CD4-positive, alpha-beta T cell treated with Interleukin-17A for 1 hour (primary cell): ENCODE data around the gene PIGV.
A peak's percentile ranks its signal among the peaks of the same experiment; 100 is the strongest.

Source experiments
- DNase-seq: peaks from one replicate; pipeline ENCODE4 v3.0.0-alpha.2; 2020

The PIGV gene

DNA sequence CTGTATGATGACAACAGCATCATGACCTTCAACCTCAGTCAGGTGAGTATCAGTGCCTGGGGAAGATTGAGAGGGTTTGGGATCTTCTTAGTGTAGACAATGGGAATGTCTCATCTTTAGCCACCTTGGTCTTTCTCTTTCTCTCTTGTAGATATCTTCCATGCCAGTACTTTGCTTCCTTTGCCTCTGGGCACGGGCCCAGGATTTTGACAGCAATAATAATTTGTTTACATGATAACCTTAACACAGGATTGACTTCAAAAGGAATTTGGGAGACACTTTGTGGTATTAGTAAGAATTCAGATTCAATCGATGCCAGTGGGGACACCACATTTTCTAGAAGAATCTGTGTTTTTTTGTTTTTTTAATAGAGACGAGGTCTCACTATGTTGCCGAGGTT, 12.1 kb upstream of the PIGV start:
- no peak for DNase-seq

GRCh38 chr1:26779098-26779668, 8.6 kb upstream of the PIGV start:
- DNase-seq, result no peak

- DNase-seq, result no peak
Observed at GRCh38 chr1:26780344-26780957, 7.3 kb upstream of the PIGV start.

DNA sequence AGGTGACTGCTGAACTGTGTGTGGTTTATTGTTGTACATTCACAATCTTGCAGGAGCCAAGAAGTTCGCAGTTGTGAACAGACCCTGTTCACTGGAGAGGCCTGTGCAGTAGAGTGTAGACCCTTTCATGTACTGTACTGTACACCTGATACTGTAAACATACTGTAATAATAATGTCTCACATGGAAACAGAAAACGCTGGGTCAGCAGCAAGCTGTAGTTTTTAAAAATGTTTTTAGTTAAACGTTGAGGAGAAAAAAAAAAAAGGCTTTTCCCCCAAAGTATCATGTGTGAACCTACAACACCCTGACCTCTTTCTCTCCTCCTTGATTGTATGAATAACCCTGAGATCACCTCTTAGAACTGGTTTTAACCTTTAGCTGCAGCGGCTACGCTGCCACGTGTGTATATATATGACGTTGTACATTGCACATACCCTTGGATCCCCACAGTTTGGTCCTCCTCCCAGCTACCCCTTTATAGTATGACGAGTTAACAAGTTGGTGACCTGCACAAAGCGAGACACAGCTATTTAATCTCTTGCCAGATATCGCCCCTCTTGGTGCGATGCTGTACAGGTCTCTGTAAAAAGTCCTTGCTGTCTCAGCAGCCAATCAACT, 6.4 kb upstream of the PIGV start:
- no peak for DNase-seq

- no peak for DNase-seq
Observed at GRCh38 chr1:26782521-26783212, 5.1 kb upstream of the PIGV start.

DNA sequence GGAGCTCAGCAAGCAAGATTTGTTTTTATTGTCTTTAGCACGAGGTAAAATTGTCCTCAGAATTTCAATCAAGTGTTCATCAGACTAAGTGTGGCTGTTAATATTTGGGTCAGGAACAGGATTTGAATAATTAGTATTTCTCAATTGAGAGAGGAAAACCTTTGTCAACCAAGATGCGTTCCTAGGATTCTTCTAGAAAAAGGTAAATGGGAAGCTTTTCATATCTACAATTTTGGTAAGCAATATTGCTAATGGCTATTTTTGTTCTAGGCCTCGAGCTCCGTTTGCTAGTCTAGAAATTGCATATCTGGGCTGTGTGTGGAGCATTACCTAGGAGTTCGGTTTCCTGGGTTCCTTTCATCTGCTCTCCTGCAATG, 4.1 kb upstream of the PIGV start:
- DNase-seq, result no peak

DNA sequence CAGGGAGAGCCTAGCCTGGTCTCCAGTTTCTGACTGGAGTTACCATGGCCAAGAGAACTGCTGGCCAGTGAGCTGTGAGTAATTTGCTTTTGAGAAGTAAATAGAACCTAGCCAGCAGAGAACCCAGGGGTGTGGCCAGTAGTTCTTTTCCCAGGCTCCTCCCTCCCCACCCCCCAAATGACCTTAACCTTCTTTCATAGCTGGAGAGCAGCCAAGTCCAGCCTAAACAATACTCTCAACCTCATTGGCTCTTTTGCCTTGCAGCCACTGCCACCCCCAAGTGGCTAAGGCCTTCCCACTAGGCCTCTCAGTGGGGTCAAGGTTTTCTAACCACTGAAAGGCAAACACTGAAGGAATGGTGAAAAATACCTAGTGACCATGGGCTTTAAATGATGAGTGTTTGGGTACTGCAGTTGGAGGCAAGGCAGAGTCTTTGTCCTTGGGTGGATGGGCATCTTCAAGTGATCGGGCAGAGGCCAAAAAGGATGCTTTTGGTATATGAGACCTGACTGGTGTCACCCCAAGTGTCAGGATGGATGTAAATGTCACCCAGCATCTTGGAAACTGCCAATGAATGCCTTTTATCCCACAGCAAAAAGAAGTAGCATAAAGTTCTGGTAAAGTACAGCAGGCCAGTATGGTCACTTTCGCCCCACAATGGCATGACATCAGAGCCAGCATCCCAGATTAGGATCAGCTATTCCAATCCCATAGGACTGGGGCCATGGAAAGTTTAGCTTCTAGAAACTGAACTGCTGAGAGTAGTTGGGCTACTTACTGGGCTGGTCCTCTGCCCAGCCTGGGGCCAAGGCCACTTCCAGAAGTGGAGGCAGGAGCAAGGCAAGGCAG, 3.5 kb upstream of the PIGV start:
- no peak for DNase-seq

DNA sequence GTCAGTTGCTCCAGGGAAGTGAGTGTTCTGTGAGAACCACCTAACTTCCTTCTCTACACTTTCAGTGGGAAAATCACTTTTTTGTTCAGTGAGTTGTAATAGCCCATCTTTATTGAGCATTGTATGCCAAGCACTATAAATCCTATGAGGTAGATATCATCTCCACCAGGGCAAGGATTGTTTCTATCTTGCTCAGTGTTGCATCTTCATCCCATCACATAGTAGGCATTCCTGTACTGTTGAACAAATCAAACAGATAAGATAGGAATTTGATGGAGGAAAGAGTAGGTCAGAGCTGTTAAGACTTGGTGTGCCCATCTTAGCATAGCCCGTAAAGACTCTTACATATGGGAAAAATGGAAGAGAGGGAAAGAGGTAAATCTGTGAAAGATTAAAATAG, 2.9 kb upstream of the PIGV start:
- DNase-seq, result no peak

DNA sequence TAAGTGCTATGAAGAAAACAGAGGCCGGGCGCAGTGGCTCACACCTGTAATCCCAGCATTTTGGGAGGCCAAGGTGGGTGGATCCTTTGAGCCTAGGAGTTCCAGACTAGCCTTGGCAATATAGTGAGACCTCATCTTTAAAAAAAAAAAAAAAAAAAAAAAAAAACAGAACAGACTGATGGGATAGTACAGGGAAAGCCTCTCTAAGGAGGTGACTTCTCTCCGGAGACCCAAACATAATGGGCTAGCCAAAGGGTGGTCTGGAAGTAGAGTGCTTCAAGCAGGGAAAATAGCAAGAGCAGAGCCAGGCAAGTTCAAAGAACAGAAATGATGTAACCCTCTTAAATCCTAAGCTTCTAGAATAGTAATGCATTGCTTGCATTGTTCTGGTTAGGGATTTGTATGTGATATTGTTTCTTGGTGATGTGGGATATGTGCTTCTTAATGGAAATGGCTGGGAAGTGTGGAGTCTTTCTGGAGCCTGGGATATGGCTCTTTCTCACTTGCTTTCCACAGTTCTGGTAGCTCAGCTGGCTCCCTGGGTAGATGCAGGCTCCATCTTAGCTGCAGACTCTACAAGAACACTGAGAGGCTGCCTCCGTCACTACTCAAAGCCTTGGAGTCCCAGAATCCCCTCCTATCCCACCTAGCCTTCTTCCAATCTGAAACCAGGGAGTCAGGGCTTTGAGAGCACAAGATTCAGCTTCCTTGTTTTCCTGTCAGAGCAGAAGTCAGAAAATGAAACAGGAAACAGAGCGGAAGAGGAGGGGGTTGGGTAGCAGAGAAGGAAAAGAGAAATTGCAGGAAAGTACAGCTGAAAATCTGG, 1.9 kb upstream of the PIGV start:
- DNase-seq, result peak; percentile 42

DNA sequence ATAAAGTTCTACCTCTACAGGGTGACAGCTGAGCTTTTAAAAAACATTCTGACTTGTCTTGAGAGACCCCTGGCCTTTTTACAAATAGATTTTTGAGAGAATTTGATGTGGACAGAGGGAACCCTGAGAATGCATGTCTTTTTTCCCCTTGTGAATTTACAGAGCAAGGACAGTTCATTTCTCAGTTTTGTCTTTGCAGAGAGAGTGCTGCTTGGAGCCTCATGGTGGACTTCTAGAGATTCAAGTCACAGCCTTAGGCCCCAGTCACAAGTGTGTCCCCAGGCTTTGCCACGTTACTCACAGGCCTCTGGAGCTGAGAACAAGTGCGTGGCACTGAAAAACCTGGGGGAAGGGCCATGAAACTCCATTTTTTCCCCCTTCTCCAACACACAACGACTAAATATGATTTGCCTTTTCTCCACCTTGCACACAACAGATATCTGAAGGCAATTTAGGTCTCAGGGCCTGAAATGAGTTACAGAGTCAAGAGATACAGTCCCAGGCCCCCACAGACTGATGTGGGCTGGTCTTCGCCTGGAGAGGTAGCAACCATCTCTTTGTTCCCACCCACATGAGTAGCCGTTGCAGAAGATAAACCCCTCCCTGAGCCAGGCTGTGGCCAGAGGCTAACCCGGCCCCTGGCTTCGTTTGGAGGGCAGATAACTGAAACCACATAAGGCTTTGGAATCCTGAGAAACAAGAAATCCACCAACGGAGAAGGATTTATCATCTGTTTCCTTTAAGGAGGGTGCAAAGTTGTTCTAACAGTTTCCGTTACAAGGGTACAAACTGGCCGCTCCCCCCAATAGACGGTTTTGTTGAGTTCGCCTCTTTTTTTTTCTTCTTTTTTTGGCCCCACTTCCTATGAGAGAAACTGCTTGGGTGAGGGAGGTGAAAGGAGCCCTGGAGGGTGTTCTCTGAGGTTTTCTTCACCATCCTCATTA, 1.0 kb upstream of the PIGV start:
- DNase-seq, result no peak

- peak; percentile 91 for DNase-seq
Observed at GRCh38 chr1:26787381-26787705, 407 bp upstream of the PIGV start.

DNA sequence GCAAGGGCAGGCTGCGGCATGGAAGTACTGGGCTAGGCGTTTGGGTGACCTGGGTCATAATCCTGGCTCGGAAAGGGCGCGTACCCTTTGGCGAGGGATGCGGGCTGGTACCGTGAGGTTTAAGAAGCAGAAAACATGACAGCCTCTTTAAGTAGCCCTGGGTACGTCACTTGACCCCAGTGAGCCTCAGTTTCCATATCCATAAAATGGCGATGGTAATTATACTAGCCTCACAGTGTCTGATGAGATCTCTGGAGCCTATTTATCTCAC, 700 bp downstream of the PIGV start:
- DNase-seq, result no peak

DNA sequence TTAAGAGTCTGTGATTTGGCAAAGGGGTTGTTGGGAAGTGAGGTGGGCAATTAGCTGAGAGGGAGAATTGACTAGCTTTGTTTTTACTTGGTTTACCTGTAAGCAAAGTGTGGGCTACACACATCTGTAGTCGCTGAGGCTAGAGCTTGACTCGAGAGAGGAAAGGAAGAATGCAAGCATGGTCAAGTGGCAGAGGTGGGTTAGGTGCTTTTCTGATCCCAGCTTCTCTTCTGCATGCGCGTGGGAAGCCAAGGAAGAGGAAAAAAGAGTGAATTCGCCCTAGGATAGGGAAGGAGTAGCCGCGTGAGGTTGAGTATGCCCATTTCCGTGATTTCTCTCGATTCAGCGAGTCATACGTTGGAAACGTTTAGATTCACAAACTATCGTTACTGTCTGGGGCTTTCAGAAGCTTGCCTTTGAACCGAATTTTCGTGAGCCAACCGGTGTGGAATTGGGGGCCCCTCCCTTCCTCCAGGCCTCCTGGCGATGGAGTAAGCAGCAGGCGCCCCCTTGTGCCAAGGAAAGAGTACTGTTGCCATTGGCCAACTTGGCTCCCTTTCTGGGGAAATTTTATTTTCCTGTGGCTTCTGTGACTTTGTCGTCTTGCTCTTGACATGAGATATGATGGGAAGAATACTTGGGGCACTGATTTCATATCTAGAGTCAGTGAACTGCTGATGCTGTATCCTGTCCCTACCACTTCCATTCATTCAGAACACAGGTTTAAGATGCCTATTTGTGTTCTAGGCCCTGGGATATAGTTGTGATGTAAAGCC, 1.3 kb downstream of the PIGV start:
- peak; percentile 92 for DNase-seq

DNA sequence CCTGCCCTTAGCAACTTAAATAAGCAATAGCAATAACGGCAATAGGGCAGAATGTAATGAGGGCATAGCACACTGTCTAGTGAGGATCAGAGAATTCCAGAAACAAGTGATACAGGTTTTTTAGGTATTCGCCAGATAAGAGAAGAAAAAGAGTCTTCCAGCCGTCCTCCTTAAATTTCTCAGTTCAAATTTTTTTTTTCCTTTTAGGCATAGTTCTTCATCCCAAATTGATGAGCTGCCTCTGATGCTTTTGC, 1.8 kb downstream of the PIGV start:
- DNase-seq, result no peak

DNA sequence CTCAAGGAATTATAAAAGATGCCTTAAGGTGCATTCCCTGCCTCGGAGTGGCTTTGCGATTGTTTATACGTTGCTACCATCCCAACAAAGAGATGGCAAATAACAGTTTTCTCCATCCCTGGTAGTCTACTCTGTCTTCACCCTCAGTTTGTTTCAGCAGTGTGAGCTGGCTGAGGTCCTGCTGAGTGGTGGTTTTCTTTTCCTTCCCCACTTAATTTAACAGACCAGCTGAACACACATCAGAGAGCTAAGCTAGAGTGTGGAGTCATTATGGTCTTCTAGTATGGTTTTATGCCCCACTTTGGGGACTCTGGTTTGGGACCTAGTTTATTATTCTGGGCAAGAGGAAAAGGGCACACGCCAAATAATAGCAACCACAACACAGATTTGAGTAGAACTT, 2.2 kb downstream of the PIGV start:
- DNase-seq, result no peak

GRCh38 chr1:26790551-26790953, 2.8 kb downstream of the PIGV start:
- DNase-seq, result peak; percentile 28

- DNase-seq, result no peak
Observed at GRCh38 chr1:26791148-26791547, 3.4 kb downstream of the PIGV start.

GRCh38 chr1:26791626-26792025, 3.9 kb downstream of the PIGV start:
- no peak for DNase-seq

- no peak for DNase-seq
Observed at GRCh38 chr1:26792924-26793323, 5.2 kb downstream of the PIGV start.

GRCh38 chr1:26794391-26794790, 6.6 kb downstream of the PIGV start:
- DNase-seq, result no peak

- no peak for DNase-seq
Observed at GRCh38 chr1:26797627-26798026, 9.9 kb downstream of the PIGV start.
